Measurements from ENCODE around the gene BTBD16. TPM values are rescaled to one million over a fixed set of nuclear protein-coding genes. Genes with fewer than 3 reads are reported as not detected.

BTBD16 gene
- total RNA-seq, 1 experiment from 2014 or later, result not detected

- Histone ChIP-seq H4K91ac (ENCODE audit: insufficient read length, low read depth, low read length) (no peak overlapping the region), H4K5ac (ENCODE audit: insufficient read length, low read depth, low read length) (no peak overlapping the region), H3K9me3 (ENCODE audit: control insufficient read depth, low read depth, low read length) (no peaks in the 10 kb centered on the region), H3K23ac (ENCODE audit: insufficient read length, low read depth, low read length) (no peak overlapping the region), H2BK120ac (ENCODE audit: low read depth, low read length, poor library complexity, severe bottlenecking) (no peak overlapping the region), H3T11ph (ENCODE audit: low read length) (no peak overlapping the region), H3K79me1 (ENCODE audit: insufficient read depth, low read depth, low read length, poor library complexity, severe bottlenecking) (no peaks in the 10 kb centered on the region), H3K14ac (ENCODE audit: insufficient read depth, low read length) (no peak overlapping the region), H2BK12ac (ENCODE audit: insufficient read length, low read depth, low read length) (no peak overlapping the region), H3K4me2 (ENCODE audit: insufficient read depth, insufficient read length, low read length) (no peak overlapping the region), H3K18ac (ENCODE audit: insufficient read length, low read depth, low read length) (no peak overlapping the region), H2AFZ (ENCODE audit: low read length) (no peak overlapping the region), H2BK15ac (ENCODE audit: low read depth, low read length) (no peak overlapping the region), H4K20me1 (ENCODE audit: control insufficient read depth, insufficient read depth, insufficient read length) (no peaks in the 10 kb centered on the region), H3K79me2 (ENCODE audit: insufficient read depth, low read length) (no peaks in the 10 kb centered on the region), H2AK5ac (ENCODE audit: insufficient read length, low read length) (no peak overlapping the region), H2BK20ac (ENCODE audit: low read depth, low read length, poor library complexity, severe bottlenecking) (no peak overlapping the region), H3K27me3 (ENCODE audit: insufficient read depth, low read length) (no peaks in the 10 kb centered on the region), H3K27ac (ENCODE audit: insufficient read length, low read depth, low read length) (no peak overlapping the region), H3K4me1 (ENCODE audit: insufficient read depth, low read length) (peaks cover 6% of the 10 kb centered on the region; the same call in 1 of the 2 replicates), H4K8ac (replicated peaks; ENCODE audit: insufficient read length, low read depth, low read length) (no peak overlapping the region), H2BK5ac (ENCODE audit: insufficient read length, low read length) (no peak overlapping the region), H3K23me2 (ENCODE audit: insufficient read length, low read depth, low read length, poor library complexity, severe bottlenecking) (no peaks in the 10 kb centered on the region), H3K4ac (ENCODE audit: low read depth, low read length) (no peak overlapping the region), H3K9ac (ENCODE audit: extremely low read depth, insufficient read length, low read length) (no peak overlapping the region), H3K56ac (ENCODE audit: insufficient read length, low read depth, low read length) (no peak overlapping the region)
- peaks cover 8% of the 10 kb centered on the region for H3K27me3 Mint-ChIP-seq (ENCODE audit: low read depth)
- H3K4me3 Mint-ChIP-seq, result no peak overlapping the region
- WGBS (ENCODE audit: extremely low coverage, insufficient read length, low lambda C conversion rate), result no CpG with 5 or more reads among the region's 11 CpGs
- peaks cover 45 to 53% of the 10 kb centered on the region in 2 experiments for H3K4me1 Mint-ChIP-seq
- H3K9me3 Mint-ChIP-seq, result peaks cover 17 to 22% of the 10 kb centered on the region in 2 experiments
- no peak for DNase-seq
- H3K36me3 Mint-ChIP-seq (ENCODE audit: insufficient read depth in 1 of 3, low read depth in 3 of 3), result peaks cover 5 to 16% (median 14%) of the 10 kb centered on the region in 3 experiments
- no peak for TF ChIP-seq CTCF (conservative IDR thresholded peaks at IDR 0.05)
- H3K27ac Mint-ChIP-seq, result peak overlapping the region in 2 of 3 experiments; percentile 4 to 7; a peak in 2 of 7 replicates
Measured at GRCh38 chr10:122341141-122341810, 70.2 kb downstream of the BTBD16 start.
